H1 (cell line): ENCODE measurements around the gene HYDIN. TPM values are rescaled to one million over a fixed set of nuclear protein-coding genes. Genes with fewer than 3 reads are reported as not detected.

Source experiments
- CHD7 ChIP-seq: fragments of 300-600 bp; sonication (generic); IDR thresholded peaks from 2 replicates; pipeline ENCODE4 v1.7.1; 2012; ENCODE audit warnings: low read length, moderate library complexity, mild to moderate bottlenecking, inconsistent platforms; ENCODE audit not compliant: insufficient replicate concordance
- EGR1 ChIP-seq: IDR thresholded peaks from 2 replicates; pipeline ENCODE4 v1.6.1; 2011; ENCODE audit warnings: low read depth, low read length, borderline replicate concordance
- GTF2F1 ChIP-seq: IDR thresholded peaks from 2 replicates; pipeline ENCODE4 v1.6.1; 2012; ENCODE audit warnings: low read depth, low read length, improper control_type of control experiment, borderline replicate concordance
- HDAC6 ChIP-seq: IDR thresholded peaks from one replicate; pipeline ENCODE4 v1.7.1; 2012; ENCODE audit warnings: low read depth, mild to moderate bottlenecking, inconsistent platforms, low read length, moderate library complexity
- NANOG ChIP-seq: IDR thresholded peaks from 2 replicates; pipeline ENCODE4 v1.6.1; 2011; ENCODE audit warnings: low read length, low read depth, mild to moderate bottlenecking, inconsistent platforms; ENCODE audit not compliant: insufficient read depth, poor library complexity, severe bottlenecking
- polyA plus RNA-seq, 7 experiments: library from polyadenylated mRNA; depleted of rRNA in 3 of 7; stranded (reverse) in 5 of 7; unstranded in 2 of 7; fragments of >200 nt in 5 of 7; fragments of 200-250 nt in 2 of 7; gene quantifications; 1 replicate in 5 of 7; 2 replicates in 1 of 7; 4 replicates in 1 of 7; pipeline versions ENCODE4 v1.2.1 to v1.2.3, GENCODE V29; 2011 to 2013; ENCODE audit warnings: missing spikeins in 2 of 7, mixed read lengths in 2 of 7
- total RNA-seq: library from RNA; stranded (reverse); fragmentation: NEBNext Ultra II Directional; extraction: Animal tissue kit (Norgen Biotek cat#: 25700); gene quantifications from 2 replicates; pipeline ENCODE4 v1.2.1, GENCODE V29; 2021

HYDIN gene
- total and polyA plus RNA-seq, 2 of the 8 experiments (the other 6 are each of a cell fraction or from before 2014, with no cell fraction given) = 1.1 to 1.8 TPM

- TF ChIP-seq CHD7 = no peak
- no peak for TF ChIP-seq NANOG
- no peak for TF ChIP-seq HDAC6
- no peak for TF ChIP-seq GTF2F1
- no peak for TF ChIP-seq EGR1
Observed at GRCh38 chr16:70766658-70767057, 463.9 kb downstream of the HYDIN start (continued).
